ENCODE results near the gene TMPRSS7.

The TMPRSS7 gene

GRCh38 chr3:112042842-112043280 is 8.3 kb downstream of the TMPRSS7 start:
- Histone ChIP-seq H3K36me3 (ENCODE audit: insufficient read depth, low read length) (no peaks in the 10 kb centered on the region), H3K4me3 (ENCODE audit: low read depth in 1 of 2, low read length in 2 of 2) (no peak overlapping the region), H3K4me1 (ENCODE audit: insufficient read depth, low read length) (peaks cover 12% of the 10 kb centered on the region), H4K20me1 (ENCODE audit: insufficient read depth, low read length) (no peaks in the 10 kb centered on the region), H3K79me2 (ENCODE audit: insufficient read depth, low read length) (no peaks in the 10 kb centered on the region), H2AFZ (ENCODE audit: low read depth, low read length) (peak overlapping the region; percentile 71), H3K27ac (ENCODE audit: low read length) (no peak overlapping the region), H3K27me3 (ENCODE audit: insufficient read depth, low read length, poor library complexity) (no peaks in the 10 kb centered on the region), H3K9me3 (ENCODE audit: insufficient read depth, low read length, severe bottlenecking) (no peaks in the 10 kb centered on the region), H3K4me2 (ENCODE audit: insufficient read depth, low read length) (no peak overlapping the region), H3K9ac (ENCODE audit: low read depth, low read length) (no peak overlapping the region)
- TF ChIP-seq CTCF (IDR thresholded peaks at IDR 0.05; ENCODE audit: borderline replicate concordance, extremely low read depth, low read length, poor library complexity, severe bottlenecking) (no peak), EZH2 (IDR thresholded peaks at IDR 0.05; ENCODE audit: borderline replicate concordance, low read depth, low read length, severe bottlenecking) (no peak)
- ATAC-seq (ENCODE audit: insufficient read depth, low read depth) (no peak), DNase-seq (no peak)

DNA sequence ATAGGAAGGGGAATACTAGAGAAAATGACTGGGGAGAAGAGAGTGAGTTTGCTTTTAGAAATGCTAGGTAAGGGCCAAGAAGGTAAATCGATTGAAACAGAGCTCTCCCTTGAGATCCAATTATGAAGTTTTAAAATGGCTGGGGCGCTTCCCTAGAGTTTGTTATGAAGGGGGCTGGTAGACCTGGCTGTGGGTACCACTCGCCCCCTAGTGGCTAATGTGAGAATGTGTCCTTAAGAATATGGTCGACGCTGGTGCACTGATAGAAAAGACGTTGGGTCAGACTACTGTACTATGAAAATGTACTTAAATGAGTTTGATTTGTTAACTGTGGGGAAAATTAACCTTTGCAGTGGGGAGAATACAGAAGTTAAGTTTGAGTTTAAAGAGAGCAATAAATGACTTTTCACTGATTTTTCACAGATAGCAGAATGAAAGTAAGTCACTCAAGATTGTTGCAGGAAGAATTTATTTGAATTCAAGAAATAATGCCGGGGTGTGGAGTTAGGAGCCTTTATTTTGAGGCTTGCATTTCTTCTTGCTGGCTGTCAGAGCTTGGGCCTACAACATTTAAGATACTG is 9.2 kb downstream of the TMPRSS7 start:
- Histone ChIP-seq H2AFZ (ENCODE audit: low read depth, low read length) (peak overlapping the region; percentile 71), H3K4me2 (ENCODE audit: insufficient read depth, low read length) (peak overlapping the region; percentile 58), H3K4me1 (ENCODE audit: insufficient read depth, low read length) (peaks cover 12% of the 10 kb centered on the region), H3K27ac (ENCODE audit: low read length) (no peak overlapping the region), H4K20me1 (ENCODE audit: insufficient read depth, low read length) (no peaks in the 10 kb centered on the region), H3K27me3 (ENCODE audit: insufficient read depth, low read length, poor library complexity) (no peaks in the 10 kb centered on the region), H3K36me3 (ENCODE audit: insufficient read depth, low read length) (no peaks in the 10 kb centered on the region), H3K9me3 (ENCODE audit: insufficient read depth, low read length, severe bottlenecking) (no peaks in the 10 kb centered on the region), H3K79me2 (ENCODE audit: insufficient read depth, low read length) (no peaks in the 10 kb centered on the region), H3K9ac (ENCODE audit: low read depth, low read length) (no peak overlapping the region), H3K4me3 (ENCODE audit: low read depth in 1 of 2, low read length in 2 of 2) (peak overlapping the region in 1 of 2 experiments; percentile 34; a peak in 1 of 4 replicates)
- TF ChIP-seq EZH2 (IDR thresholded peaks at IDR 0.05; ENCODE audit: borderline replicate concordance, low read depth, low read length, severe bottlenecking) (no peak), CTCF (IDR thresholded peaks at IDR 0.05; ENCODE audit: borderline replicate concordance, extremely low read depth, low read length, poor library complexity, severe bottlenecking) (peak; percentile 90)
- ATAC-seq (ENCODE audit: insufficient read depth, low read depth), result peak; percentile 99
- DNase-seq, result peak; percentile 69

- TF ChIP-seq CTCF (IDR thresholded peaks at IDR 0.05; ENCODE audit: borderline replicate concordance, extremely low read depth, low read length, poor library complexity, severe bottlenecking) (no peak), EZH2 (IDR thresholded peaks at IDR 0.05; ENCODE audit: borderline replicate concordance, low read depth, low read length, severe bottlenecking) (no peak)
- no peaks in the 10 kb centered on the region for H3K79me2 ChIP-seq (ENCODE audit: insufficient read depth, low read length)
- no peak overlapping the region for H2AFZ ChIP-seq (ENCODE audit: low read depth, low read length)
- peaks cover 12% of the 10 kb centered on the region for H3K4me1 ChIP-seq (ENCODE audit: insufficient read depth, low read length)
- H3K9me3 ChIP-seq (ENCODE audit: insufficient read depth, low read length, severe bottlenecking), result no peaks in the 10 kb centered on the region
- H3K4me3 ChIP-seq (ENCODE audit: low read depth in 1 of 2, low read length in 2 of 2), result no peak overlapping the region
- no peak overlapping the region for H3K9ac ChIP-seq (ENCODE audit: low read depth, low read length)
- H3K4me2 ChIP-seq (ENCODE audit: insufficient read depth, low read length), result no peak overlapping the region
- no peak for DNase-seq
- H4K20me1 ChIP-seq (ENCODE audit: insufficient read depth, low read length), result no peaks in the 10 kb centered on the region
- no peak for ATAC-seq (ENCODE audit: insufficient read depth, low read depth)
- H3K27ac ChIP-seq (ENCODE audit: low read length), result no peak overlapping the region
- peaks cover 4% of the 10 kb centered on the region for H3K27me3 ChIP-seq (ENCODE audit: insufficient read depth, low read length, poor library complexity)
- no peaks in the 10 kb centered on the region for H3K36me3 ChIP-seq (ENCODE audit: insufficient read depth, low read length)
These were observed 12.1 kb downstream of the TMPRSS7 start for GRCh38 chr3:112046599-112046998.

Measured in DND-41 (cell line).